GM18511 (cell line): ENCODE data around the gene RIMBP2.

Experiments used
- ATAC-seq: cut with Tn5 transposase; IDR thresholded peaks from one replicate; pipeline ENCODE4 v1.9.1; 2021; ENCODE audit warnings: mild to moderate bottlenecking, moderate library complexity; ENCODE audit not compliant: unreplicated experiment

The RIMBP2 gene

DNA sequence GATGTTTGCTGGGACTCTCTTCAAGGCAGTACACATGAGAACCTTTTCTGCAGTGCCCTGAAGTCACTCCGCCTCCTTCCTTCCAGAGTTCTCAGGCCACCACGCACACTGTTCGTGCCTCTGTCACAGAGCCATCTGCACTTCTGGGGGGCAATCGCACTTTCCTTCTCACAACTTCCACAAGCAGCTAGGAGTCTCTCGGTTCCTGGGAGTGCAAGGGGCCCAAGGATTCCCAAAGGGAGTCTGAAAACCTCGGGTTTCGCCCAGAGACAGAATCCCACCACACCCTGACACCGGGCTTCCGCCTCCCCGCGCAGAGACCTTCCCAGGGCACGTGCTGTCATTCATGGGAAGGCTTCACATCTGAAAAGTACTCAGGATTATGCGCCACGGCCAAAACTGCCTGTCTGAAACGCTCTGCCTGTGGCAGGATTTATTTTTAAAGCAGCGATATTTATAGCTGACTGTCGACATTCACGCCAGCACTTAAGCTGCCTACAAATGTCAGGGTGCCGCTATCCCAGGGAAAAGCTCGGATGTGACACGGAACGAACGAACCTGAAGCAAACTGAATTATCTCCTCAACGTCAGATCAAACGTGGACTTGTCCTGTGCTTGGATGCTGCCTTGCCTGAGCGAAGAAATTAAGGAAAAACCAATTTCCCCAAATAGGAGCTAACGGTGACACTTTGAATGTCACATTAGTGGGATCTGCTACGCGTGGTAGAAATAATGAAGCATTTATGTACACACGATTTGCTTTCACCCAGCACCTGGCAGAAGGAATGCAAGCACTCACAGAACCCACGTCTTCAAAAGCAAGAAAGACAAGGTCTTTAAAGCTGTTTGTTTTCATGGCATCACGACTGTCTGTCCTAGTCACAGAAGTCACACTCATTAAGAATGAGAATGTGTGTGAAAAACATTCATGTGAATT lies 224.4 kb downstream of the RIMBP2 start:
- no peak for ATAC-seq

DNA sequence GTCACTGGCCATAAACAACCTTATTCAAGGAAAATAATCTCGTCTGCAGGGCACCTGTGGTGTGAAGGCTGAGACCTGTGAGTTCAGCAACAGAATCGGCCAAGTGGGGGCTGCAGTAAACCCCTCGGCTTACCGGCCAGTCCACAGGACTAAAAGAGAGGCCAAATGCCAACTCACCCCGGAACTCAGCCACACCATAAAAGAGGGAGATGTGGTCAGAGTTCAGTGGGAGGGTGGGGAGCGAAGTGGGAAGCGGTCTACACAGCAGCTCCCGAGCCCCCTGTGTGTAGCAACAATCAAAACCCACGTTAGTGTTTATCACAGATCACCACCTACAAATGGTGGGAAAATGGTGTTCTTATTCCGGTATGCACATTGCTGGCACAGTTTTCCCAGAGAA lies 225.4 kb downstream of the RIMBP2 start:
- ATAC-seq, result no peak

DNA sequence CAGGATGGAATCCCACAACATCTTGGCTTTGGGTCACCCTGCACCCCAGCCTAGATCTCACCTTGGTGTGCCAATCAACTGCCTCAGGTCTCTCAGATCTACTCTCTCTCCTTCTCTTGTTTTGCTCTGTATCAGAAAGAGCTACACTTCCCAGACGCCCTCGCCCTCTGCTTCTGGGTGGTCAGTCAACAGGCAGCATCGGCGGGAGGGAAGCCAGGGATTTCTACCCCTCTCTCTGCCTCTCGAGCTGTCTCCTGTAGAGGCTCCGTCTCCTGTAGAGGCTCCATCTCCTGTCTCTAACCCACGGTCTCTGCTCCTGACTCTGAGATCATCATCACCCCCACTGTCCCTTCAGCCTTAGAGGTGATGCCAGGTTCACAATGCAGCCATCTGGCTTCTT lies 226.8 kb downstream of the RIMBP2 start:
- ATAC-seq, result no peak

DNA sequence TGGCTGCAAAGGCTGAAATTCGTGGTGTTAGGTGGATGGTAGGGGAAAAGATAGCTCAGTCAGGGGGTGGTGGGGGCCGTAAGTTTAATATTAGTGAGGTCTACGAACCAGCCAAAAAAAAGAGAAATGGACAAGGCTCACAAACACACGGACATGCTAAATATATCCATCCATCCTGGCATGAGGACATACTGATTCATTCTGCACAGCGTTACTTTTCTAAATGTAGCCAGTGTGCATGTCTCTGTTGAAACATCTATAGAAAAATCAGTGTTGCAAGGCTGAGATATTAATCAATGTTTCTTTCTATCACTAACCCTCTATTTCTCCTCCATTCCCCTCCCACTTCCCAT lies 227.8 kb downstream of the RIMBP2 start:
- ATAC-seq, result no peak

DNA sequence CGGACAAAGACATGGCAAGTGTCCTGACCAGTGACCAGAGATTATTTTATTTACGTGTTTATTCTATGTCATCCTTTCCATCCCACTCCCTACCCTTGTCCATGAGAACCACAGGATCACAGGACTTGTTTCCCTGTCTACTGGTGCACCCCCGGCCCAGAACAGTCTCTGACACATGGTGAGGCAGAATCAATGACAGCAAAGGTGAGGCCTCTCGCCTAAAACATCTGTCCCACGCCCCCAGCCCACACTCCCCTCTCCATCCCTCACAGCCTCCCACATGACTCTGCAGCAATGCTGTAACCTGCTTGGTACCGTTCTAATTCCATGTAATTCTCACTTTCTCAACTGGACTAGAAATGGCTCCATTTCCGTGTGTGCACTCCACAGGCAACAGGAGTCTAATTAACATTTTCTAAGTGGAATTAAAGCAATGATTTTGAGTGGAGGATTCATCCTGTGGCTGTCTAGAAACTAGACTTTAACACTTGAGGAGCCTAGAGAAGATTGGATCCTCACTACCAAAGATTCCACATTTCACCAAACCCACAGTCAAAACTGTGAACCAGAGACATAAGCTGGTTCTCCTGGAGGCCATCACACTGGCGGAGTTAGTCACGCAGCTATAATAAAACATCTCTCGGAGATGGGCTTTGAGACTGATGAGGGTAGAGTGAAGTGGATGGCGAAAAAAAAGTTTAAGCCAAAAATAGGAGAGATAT lies 228.3 kb downstream of the RIMBP2 start:
- ATAC-seq, result no peak

DNA sequence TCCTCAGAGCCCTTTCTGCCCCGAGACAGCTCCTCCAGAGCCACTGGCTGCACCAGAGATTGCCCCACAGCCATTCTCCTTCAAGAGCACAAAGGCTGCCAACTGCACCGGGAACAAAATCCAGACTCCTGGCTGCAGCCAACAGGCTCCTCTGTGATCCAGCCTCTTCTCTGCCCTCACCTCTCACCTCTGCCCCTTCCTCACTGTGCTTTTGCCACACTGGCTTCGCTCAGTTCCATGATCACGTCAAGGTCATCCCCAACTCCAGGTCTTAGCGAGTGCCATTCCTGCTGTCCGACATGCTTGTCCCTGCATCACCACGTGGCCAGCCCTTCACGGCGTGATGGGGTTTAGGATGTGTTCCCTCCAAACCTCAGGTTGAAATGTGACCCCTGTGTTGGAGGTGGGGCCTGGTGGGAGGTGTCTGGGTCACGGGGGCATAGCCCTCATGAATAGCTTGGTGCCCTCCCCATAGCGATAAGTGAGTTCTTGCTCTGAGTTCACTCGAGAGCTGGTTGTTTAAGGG lies 229.1 kb downstream of the RIMBP2 start:
- ATAC-seq, result no peak

DNA sequence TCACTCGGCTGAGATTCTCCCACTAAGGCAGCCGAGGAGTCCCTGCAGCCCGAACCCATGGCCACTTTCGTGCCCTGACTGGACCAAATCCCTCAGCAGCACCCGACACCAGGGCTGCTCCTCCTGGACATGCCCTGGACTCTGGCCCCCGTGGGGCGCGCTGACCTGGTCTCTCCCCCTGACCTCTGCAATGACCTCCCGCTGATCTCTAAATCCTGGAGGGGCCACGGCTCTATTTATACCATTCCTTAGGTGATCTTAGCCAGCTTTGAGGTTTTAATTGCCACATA lies 230.0 kb downstream of the RIMBP2 start:
- no peak for ATAC-seq

DNA sequence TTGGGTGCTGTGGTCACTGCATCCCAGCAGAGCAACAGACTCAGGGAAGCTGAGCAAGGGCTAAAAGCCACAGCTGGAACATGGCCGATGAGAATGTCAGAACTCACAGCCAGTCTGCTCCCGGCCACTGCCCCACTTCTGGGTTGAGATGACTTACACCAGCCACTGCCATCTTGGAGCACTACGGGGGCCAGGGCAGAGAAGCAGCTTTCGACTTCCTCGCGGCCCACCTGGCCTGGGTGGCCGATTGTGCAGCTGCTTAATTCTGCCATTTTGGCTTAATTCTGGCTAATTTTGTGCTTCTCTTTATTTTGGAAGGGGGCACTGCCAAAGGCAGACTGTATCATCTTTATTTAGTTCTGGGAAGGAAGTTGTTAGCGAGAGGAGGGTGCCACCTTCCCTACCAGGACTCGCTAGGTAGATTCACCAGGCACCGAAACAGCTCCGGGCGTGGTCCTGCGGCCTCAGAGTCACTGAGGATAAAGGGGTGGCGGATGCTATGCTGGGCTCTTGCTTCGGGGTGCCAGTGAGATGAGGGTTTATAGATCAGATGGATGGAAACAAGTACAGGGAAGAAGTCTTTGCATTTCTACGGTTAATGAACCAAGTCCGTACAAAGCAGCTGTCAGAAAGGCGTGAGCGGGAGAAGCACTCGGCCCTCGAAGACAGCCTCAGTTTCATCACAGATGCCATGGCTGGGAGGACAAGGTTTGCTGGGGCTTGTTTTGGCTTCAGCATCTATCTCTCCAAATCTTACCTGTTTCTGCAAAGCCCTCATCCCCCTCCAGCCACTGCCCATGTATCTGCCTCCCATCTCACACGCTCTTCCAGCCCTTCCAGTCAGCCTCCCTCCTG lies 230.6 kb downstream of the RIMBP2 start:
- no peak for ATAC-seq

DNA sequence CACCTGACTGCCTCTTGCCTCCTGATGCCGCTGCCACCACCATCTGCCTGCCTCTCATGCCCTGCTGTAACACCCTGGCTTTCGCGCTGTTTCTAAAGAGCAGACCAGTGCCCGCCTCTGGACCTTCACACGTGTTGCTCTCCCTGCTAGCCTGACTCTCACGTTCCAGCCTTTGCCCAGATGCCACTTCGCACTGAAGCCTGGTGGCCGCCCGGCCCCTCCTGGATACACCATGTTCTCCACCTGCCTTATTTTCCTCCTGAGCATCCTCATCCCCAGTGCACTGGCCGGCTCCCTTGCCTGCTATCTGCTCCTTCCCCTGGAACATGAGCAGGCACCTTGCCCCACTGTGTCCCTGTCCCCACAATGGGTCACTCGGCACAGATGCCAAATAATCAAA lies 231.9 kb downstream of the RIMBP2 start:
- ATAC-seq, result no peak

DNA sequence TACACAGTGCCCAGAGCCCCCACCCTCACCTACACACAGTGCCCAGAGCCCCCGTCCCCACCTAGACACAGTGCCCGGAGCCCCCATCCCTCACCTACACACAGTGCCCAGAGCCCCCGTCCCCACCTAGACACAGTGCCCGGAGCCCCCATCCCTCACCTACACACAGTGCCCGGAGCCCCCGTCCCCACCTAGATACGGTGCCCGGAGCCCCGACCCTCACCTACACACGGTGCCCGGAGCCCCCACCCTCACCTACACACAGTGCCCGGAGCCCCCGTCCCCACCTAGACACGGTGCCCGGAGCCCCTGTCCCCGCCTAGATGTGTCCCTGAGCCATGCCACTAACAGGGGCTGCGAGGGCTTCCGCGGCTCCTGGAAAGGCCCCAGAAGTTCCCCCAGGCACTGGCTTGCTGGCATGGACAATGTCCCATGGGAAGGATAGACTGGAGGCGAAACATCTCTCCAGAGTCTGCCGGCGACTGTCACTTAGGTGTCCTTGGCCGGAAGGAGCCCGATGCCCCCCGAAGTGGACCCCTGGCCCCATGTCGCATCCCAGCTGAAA lies 232.4 kb downstream of the RIMBP2 start:
- ATAC-seq, result no peak

DNA sequence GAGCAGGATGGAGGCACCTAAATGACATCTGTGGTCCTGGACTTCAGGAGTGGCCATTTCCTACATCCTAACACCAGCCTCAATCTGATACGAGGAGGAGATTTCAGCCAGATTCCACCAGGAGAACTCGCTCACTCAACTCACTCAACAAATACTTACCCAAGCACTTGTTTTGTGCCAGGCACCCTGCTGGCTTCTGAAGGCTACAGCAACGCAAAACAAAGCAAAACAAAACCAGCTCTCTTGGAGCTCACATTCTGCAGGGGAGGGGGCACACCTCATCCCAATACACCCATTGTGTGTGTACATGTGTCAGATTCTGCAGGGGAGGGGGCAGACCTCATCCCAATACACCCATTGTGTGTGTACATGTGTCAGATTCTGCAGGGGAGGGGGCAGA lies 233.7 kb downstream of the RIMBP2 start:
- ATAC-seq, result no peak

DNA sequence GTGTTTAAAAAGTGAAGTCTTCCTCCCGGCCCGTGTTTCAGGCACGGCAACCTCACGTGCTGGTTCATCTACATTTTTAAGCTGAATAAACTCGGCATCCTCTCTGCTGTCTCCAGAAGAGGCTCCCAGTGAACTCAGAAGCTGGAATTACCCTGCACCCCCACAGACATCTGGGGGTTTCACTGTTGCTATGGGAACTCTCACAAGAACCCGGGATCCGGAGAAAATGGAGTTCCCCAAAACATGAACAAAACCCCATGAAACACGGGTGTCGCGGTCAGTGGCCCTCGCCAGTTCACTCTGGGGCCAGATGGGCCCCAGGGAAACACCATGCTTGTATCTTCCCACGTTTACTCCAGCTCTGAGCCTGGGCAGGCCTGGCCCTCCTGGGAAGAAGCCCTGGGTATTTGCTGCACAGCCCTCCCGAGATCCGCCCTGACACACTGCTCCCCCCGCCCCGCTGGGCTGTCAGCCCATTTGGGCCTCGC lies 234.7 kb downstream of the RIMBP2 start:
- ATAC-seq, result no peak

DNA sequence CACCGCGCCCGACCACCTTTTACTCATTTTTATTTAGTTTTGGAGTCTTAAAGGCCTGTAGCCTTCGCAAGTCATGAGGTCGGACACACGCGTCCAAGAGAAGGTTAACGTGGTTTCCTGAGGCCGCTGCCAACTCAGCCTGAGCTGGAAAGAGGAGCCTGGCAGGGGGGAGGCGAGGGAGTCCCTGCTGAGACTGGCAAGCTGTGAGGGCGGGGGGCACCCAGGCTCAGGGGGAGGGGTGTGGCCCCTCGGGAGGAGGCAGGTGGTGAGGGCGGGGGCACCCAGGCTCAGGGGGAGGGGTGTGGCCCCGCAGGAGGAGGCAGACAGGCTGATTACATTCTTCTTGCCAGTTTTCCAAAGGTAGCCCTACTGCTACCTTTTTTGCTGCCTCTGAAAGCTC lies 235.2 kb downstream of the RIMBP2 start:
- ATAC-seq, result no peak

DNA sequence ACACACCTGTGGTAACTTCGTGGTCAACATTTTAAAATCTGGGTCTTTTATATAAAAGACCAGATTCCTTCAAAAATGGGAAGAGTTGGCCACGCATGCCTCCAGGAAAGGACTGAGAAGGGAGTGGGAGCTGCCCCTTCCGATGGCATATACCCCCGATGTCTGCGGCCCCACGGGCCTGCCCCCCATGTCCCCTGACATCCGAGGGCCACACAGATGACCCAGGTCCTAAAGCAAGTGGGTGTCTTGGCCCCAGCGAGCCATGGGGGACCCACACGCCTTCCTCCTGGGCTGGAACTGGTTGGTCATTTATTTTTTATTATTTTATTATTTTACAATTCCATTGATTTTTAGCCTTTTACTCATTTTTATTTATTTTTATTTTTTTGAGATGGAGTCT lies 235.9 kb downstream of the RIMBP2 start:
- ATAC-seq, result no peak

DNA sequence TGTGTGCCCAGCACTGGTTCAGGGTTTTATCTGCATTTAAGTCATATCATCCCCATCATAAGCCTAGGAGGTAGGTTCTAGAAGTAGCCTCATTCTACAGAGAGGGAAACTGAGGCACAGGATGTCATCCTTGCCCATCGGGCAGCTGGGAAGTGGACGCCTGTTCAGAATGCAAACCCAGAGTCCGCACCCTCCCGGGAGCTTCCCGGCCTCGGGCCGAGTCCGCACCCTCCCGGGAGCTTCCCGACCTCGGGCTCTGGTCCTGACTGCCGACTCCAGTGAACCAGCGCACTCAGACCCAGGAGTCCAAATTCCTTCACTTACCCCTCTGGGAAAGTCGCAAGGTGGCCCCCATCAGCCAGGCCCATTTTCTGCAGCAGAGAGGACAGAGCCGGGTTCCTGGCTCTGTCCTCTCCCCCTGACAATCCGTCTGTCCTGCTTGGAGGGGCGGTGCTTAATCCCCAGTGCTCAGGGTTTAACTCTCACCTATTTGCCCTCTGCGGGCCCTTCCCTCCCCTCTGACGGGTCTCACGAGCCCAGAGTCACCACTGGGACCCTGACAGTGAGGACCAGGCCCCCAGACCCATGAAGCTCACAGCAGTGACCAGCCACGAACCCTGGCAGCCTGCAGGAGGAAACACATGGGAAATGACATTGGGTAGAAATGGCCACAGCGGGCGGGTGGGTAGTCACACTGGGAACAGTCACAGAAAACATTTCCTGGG lies 236.5 kb downstream of the RIMBP2 start:
- no peak for ATAC-seq

DNA sequence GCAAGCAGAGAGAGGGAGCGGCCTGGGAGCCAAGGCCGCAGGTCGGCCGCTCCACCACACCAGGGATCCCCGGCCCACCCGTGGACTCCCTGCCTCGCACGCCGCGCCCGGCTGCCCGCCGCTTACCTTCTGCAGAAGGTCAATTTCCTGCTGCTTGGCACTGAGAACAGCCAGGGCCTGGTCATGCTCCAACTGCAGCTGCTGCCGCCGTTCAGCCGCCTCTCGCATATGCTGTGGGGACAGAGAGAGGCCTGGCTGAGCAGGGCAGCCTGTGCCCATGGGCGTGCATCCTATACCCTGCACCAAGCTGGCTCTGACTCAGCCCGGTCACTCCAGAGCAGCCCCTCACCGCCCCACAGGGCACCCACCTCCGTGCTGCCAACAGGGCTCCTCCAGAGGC lies 237.3 kb downstream of the RIMBP2 start:
- ATAC-seq, result no peak

DNA sequence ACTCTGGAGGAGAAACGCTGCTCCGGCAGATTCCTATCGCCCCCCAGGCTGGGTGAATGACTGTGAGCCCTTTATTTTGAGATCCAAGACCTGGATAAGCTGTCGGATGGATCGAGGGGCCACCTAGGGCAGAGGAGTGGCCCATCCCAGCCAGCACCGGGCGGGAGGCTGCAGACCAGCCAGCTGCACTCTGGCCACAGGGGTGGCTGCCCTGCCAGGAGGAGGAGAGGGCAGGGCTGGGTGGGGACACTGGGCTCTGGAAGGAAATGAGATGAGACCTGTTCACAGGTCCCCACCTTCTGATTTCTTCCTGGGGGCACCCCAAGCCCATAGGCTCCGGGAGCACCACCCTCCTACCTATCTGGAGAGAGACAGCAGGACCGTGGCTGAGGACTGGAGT lies 238.4 kb downstream of the RIMBP2 start:
- ATAC-seq, result no peak

DNA sequence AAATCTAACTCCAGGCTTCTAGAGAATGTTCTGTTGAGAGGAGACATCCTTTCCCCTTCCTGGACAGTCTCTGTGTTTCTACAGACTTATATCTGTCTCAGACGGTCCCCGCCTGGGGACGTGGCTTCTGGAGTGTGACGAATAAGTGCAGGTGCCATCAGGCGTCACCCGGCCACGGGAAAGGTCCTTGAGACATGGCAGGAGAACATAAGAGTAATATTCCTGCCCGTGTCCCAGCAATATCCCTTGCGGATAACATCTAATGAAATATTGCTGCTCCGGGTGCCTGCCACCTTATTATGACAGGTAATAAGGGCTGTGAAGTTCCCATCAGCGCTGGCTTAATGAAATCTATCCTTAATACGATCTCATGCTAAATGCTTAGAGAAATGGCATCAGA lies 238.8 kb downstream of the RIMBP2 start:
- no peak for ATAC-seq

DNA sequence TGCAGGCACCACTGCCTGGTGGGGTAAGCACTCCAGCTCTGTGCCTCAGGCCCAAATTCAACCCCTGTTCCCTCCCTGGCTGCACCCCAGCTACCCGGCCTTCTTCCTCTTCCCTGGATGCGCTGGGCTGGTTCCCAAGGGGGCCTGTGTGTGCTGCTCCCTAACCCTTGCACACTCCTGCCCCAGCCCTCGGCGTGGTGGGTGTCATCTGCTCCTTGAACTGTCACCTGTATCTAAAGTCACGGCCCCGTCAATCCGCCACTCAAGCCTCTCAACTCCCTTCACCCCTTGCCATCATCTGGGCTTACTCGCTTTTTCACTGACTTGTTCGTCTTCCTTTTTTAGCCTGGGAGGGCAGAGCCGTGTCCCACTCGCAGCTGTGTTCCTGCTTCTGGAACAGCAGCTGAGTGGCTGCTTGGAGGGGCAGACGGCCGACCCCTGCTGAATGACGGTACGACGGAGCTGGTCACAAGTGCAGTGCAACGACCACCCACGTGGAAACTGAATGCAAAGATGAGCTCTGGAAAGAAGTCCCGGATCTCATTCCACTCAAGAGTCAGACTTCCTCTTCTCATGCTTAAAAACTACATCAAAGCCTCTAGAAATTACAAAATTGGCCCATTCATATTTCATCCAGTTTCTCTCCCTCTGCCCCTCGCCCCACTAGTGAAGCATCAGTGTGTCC lies 239.5 kb downstream of the RIMBP2 start:
- no peak for ATAC-seq
